GM23338 (cell line): ENCODE data around the gene PHC2. TPM values are rescaled to one million over a fixed set of nuclear protein-coding genes. Genes with fewer than 3 reads are reported as not detected.

Experiments used
- ATAC-seq: fragments of 200-7000 bp; cut with Tn5 transposase; 3 replicates; pipeline ENCODE4 v1.9.1; 2020
- DNase-seq: peaks from one replicate; pipeline ENCODE4 v3.0.0-alpha.2; 2015; ENCODE audit warnings: low spot score
- H2AFZ ChIP-seq: fragments of 200-600 bp; sonication (generic); 2 replicates; pipeline ENCODE4 v1.8.0; 2016; ENCODE audit warnings: antibody characterized with exemption, mild to moderate bottlenecking, moderate library complexity
- H3F3A ChIP-seq: fragments of 200-600 bp; sonication (generic); replicated peaks from 2 replicates; pipeline ENCODE4 v1.8.0; 2017; ENCODE audit warnings: antibody characterized with exemption, mixed run types, low read depth
- H3K27ac ChIP-seq: fragments of 200-600 bp; sonication (generic); 2 replicates; pipeline ENCODE4 v1.6.1; 2016; ENCODE audit warnings: low read depth
- H3K27me3 ChIP-seq: fragments of 200-600 bp; sonication (generic); 2 replicates; pipeline ENCODE4 v1.8.0; 2016; ENCODE audit warnings: mild to moderate bottlenecking, mixed run types, moderate library complexity; ENCODE audit not compliant: insufficient read depth
- H3K36me3 ChIP-seq: fragments of 200-600 bp; sonication (generic); 2 replicates; pipeline ENCODE4 v1.8.0; 2016; ENCODE audit warnings: mild to moderate bottlenecking; ENCODE audit not compliant: insufficient read depth
- H3K4me1 ChIP-seq: fragments of 200-600 bp; sonication (generic); 2 replicates; pipeline ENCODE4 v1.8.0; 2016; ENCODE audit warnings: mild to moderate bottlenecking, moderate library complexity; ENCODE audit not compliant: insufficient read depth
- H3K4me2 ChIP-seq: fragments of 200-600 bp; sonication (generic); 2 replicates; pipeline ENCODE4 v1.7.1; 2017; ENCODE audit warnings: mixed run types
- H3K4me3 ChIP-seq: fragments of 200-600 bp; sonication (generic); 2 replicates; pipeline ENCODE4 v1.6.1; 2016; ENCODE audit warnings: mixed run types
- H3K79me2 ChIP-seq: fragments of 200-600 bp; sonication (generic); replicated peaks from 2 replicates; pipeline ENCODE4 v1.8.0; 2017; ENCODE audit warnings: mild to moderate bottlenecking; ENCODE audit not compliant: insufficient read depth
- H3K9me2 ChIP-seq: fragments of 200-600 bp; sonication (generic); 2 replicates; pipeline ENCODE4 v1.8.0; 2017; ENCODE audit not compliant: insufficient read depth
- H4K20me1 ChIP-seq: fragments of 200-600 bp; sonication (generic); replicated peaks from 2 replicates; pipeline ENCODE4 v1.8.0; 2017; ENCODE audit warnings: mild to moderate bottlenecking; ENCODE audit not compliant: insufficient read depth
- H3K27ac Mint-ChIP-seq: 2 replicates; pipeline ENCODE4 v1.8.0; 2020; ENCODE audit warnings: inconsistent platforms, mild to moderate bottlenecking, moderate library complexity, mixed read lengths
- H3K27me3 Mint-ChIP-seq: 3 replicates; pipeline ENCODE4 v1.8.0; 2022; ENCODE audit warnings: low read depth, mild to moderate bottlenecking, moderate library complexity, mixed read lengths, inconsistent platforms; ENCODE audit not compliant: insufficient read depth, poor library complexity
- H3K36me3 Mint-ChIP-seq: 3 replicates; pipeline ENCODE4 v1.8.0; 2021; ENCODE audit warnings: low read depth, mild to moderate bottlenecking, inconsistent platforms, moderate library complexity, mixed read lengths
- H3K4me1 Mint-ChIP-seq: 3 replicates; pipeline ENCODE4 v1.8.0; 2020; ENCODE audit warnings: mild to moderate bottlenecking, inconsistent platforms, mixed read lengths
- H3K4me3 Mint-ChIP-seq: 3 replicates; pipeline ENCODE4 v1.8.0; 2021; ENCODE audit warnings: moderate library complexity, mild to moderate bottlenecking, inconsistent platforms, mixed read lengths
- H3K9me3 Mint-ChIP-seq: 3 replicates; pipeline ENCODE4 v1.8.0; 2020; ENCODE audit warnings: moderate library complexity, mild to moderate bottlenecking, inconsistent platforms, mixed read lengths
- CTCF ChIP-seq, 2 experiments: fragments of 200-600 bp in 1 of 2; sonication (generic) in 1 of 2; conservative IDR thresholded peaks; 2 replicates each; pipeline versions ENCODE4 v1.5.1 to v1.6.1; 2016 to 2017; ENCODE audit warnings: antibody characterized with exemption in 2 of 2, low read depth in 2 of 2, mild to moderate bottlenecking in 2 of 2, moderate library complexity in 1 of 2
- ETS1 ChIP-seq: IDR thresholded peaks from 2 replicates; pipeline ENCODE4 v1.6.1; 2016; ENCODE audit warnings: antibody characterized with exemption
- EZH2phosphoT487 ChIP-seq: fragments of 200-600 bp; sonication (generic); IDR thresholded peaks from one replicate; pipeline ENCODE4 v1.8.1; 2018; ENCODE audit warnings: antibody characterized with exemption; ENCODE audit not compliant: unreplicated experiment
- JUNB ChIP-seq: IDR thresholded peaks from one replicate; pipeline ENCODE4 v1.6.1; 2016; ENCODE audit warnings: antibody characterized with exemption; ENCODE audit not compliant: unreplicated experiment
- REST ChIP-seq: IDR thresholded peaks from one replicate; pipeline ENCODE4 v1.6.1; 2018; ENCODE audit warnings: antibody characterized with exemption; ENCODE audit not compliant: unreplicated experiment
- ZNF331 ChIP-seq: fragments of 250-450 bp; sonication (Bioruptor Pico); IDR thresholded peaks from 2 replicates; pipeline ENCODE4 v1.5.0; 2020; ENCODE audit warnings: low read depth, mild to moderate bottlenecking, moderate library complexity
- polyA plus RNA-seq: library from polyadenylated mRNA; unstranded; fragments of >200 nt; fragmentation: Nextera tagmentation; extraction: Ambion mirVana; gene quantifications from 2 replicates; pipeline ENCODE4 v1.2.1, GENCODE V29; 2016
- total RNA-seq: library from RNA; depleted of rRNA; stranded (reverse); fragments of >200 nt; shearing (Covaris generic); gene quantifications from 2 replicates; pipeline ENCODE4 v1.2.3, GENCODE V29; 2014
- TF ChIP-seq, protein P1 (sequence below): fragments of 250-450 bp; sonication (Bioruptor Pico); IDR thresholded peaks from 2 replicates; pipeline ENCODE4 v1.5.0; 2020; ENCODE audit warnings: mild to moderate bottlenecking, moderate library complexity

PHC2 gene
- total and polyA plus RNA-seq, 2 experiments from 2014 or later: 1.7 to 7.3 TPM

GRCh38 chr1:33353531-33353930 lies 77.4 kb downstream of the PHC2 start (continued):
- TF ChIP-seq, protein P1, sequence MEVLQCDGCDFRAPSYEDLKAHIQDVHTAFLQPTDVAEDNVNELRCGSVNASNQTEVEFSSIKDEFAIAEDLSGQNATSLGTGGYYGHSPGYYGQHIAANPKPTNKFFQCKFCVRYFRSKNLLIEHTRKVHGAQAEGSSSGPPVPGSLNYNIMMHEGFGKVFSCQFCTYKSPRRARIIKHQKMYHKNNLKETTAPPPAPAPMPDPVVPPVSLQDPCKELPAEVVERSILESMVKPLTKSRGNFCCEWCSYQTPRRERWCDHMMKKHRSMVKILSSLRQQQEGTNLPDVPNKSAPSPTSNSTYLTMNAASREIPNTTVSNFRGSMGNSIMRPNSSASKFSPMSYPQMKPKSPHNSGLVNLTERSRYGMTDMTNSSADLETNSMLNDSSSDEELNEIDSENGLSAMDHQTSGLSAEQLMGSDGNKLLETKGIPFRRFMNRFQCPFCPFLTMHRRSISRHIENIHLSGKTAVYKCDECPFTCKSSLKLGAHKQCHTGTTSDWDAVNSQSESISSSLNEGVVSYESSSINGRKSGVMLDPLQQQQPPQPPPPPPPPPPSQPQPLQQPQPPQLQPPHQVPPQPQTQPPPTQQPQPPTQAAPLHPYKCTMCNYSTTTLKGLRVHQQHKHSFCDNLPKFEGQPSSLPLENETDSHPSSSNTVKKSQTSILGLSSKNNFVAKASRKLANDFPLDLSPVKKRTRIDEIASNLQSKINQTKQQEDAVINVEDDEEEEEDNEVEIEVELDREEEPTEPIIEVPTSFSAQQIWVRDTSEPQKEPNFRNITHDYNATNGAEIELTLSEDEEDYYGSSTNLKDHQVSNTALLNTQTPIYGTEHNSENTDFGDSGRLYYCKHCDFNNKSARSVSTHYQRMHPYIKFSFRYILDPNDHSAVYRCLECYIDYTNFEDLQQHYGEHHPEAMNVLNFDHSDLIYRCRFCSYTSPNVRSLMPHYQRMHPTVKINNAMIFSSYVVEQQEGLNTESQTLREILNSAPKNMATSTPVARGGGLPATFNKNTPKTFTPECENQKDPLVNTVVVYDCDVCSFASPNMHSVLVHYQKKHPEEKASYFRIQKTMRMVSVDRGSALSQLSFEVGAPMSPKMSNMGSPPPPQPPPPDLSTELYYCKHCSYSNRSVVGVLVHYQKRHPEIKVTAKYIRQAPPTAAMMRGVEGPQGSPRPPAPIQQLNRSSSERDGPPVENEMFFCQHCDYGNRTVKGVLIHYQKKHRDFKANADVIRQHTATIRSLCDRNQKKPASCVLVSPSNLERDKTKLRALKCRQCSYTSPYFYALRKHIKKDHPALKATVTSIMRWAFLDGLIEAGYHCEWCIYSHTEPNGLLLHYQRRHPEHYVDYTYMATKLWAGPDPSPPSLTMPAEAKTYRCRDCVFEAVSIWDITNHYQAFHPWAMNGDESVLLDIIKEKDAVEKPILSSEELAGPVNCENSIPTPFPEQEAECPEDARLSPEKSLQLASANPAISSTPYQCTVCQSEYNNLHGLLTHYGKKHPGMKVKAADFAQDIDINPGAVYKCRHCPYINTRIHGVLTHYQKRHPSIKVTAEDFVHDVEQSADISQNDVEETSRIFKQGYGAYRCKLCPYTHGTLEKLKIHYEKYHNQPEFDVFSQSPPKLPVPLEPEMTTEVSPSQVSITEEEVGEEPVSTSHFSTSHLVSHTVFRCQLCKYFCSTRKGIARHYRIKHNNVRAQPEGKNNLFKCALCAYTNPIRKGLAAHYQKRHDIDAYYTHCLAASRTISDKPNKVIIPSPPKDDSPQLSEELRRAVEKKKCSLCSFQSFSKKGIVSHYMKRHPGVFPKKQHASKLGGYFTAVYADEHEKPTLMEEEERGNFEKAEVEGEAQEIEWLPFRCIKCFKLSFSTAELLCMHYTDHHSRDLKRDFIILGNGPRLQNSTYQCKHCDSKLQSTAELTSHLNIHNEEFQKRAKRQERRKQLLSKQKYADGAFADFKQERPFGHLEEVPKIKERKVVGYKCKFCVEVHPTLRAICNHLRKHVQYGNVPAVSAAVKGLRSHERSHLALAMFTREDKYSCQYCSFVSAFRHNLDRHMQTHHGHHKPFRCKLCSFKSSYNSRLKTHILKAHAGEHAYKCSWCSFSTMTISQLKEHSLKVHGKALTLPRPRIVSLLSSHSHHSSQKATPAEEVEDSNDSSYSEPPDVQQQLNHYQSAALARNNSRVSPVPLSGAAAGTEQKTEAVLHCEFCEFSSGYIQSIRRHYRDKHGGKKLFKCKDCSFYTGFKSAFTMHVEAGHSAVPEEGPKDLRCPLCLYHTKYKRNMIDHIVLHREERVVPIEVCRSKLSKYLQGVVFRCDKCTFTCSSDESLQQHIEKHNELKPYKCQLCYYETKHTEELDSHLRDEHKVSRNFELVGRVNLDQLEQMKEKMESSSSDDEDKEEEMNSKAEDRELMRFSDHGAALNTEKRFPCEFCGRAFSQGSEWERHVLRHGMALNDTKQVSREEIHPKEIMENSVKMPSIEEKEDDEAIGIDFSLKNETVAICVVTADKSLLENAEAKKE (CRISPR knock-in tag): no peak
- TF ChIP-seq ETS1: no peak

GRCh38 chr1:33351281-33351660 lies 79.6 kb downstream of the PHC2 start:
- peaks cover 85% of the 10 kb centered on the region for H3K27me3 Mint-ChIP-seq
- H3K4me1 Mint-ChIP-seq: peaks cover 35% of the 10 kb centered on the region
- no peaks in the 10 kb centered on the region for H3K9me3 Mint-ChIP-seq
- Histone ChIP-seq H3K9me2 (no peaks in the 10 kb centered on the region), H4K20me1 (peaks cover 32% of the 10 kb centered on the region), H3K4me1 (peaks cover 25% of the 10 kb centered on the region), H3K4me2 (no peak overlapping the region), H3K27ac (no peak overlapping the region), H3K36me3 (no peaks in the 10 kb centered on the region), H3F3A (peaks cover 12% of the 10 kb centered on the region), H3K27me3 (peaks cover 87% of the 10 kb centered on the region), H3K4me3 (no peak overlapping the region), H3K79me2 (no peaks in the 10 kb centered on the region), H2AFZ (no peak overlapping the region)
- no peak overlapping the region for H3K4me3 Mint-ChIP-seq
- H3K27ac Mint-ChIP-seq: no peak overlapping the region
- H3K36me3 Mint-ChIP-seq: no peaks in the 10 kb centered on the region; the same call in 2 of the 3 replicates
- no peak for ATAC-seq
- no peak for DNase-seq
- TF ChIP-seq EZH2phosphoT487 (no peak), REST (no peak), ZNF331 (CRISPR knock-in tag) (no peak), ETS1 (no peak), JUNB (no peak), CTCF (conservative IDR thresholded peaks at IDR 0.05; ENCODE audit: low read depth in 2 of 2) (no peak)
